ENCODE measurements around the gene ADA.

Gene ADA

DNA sequence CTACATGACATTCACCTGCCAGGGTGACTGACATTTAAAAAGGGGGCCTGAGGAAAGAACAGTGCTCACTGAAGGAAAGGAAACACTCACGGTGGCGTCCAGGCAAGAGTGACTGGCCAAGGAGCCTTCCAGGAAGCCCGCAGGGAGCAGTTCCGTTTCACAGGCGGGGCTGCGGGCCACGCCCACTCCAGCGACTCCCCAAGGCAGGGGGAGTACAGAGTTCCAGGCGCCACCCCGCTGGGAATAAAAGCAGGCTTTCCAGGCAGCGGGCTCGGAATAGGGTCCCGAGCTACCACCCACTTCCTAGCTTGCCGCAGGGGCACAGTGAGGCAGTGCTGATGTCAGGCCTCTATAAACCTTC lies 34.9 kb downstream of the ADA start:
- DNase-seq (ENCODE audit: low read depth): no peak
- TF ChIP-seq, protein P1, sequence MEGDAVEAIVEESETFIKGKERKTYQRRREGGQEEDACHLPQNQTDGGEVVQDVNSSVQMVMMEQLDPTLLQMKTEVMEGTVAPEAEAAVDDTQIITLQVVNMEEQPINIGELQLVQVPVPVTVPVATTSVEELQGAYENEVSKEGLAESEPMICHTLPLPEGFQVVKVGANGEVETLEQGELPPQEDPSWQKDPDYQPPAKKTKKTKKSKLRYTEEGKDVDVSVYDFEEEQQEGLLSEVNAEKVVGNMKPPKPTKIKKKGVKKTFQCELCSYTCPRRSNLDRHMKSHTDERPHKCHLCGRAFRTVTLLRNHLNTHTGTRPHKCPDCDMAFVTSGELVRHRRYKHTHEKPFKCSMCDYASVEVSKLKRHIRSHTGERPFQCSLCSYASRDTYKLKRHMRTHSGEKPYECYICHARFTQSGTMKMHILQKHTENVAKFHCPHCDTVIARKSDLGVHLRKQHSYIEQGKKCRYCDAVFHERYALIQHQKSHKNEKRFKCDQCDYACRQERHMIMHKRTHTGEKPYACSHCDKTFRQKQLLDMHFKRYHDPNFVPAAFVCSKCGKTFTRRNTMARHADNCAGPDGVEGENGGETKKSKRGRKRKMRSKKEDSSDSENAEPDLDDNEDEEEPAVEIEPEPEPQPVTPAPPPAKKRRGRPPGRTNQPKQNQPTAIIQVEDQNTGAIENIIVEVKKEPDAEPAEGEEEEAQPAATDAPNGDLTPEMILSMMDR (IDR thresholded peaks at IDR 0.05; ENCODE audit: insufficient read depth, low read depth, low read length, missing control alignments): no peak
- H3K4me3 ChIP-seq (ENCODE audit: low read length): no peak overlapping the region

DNA sequence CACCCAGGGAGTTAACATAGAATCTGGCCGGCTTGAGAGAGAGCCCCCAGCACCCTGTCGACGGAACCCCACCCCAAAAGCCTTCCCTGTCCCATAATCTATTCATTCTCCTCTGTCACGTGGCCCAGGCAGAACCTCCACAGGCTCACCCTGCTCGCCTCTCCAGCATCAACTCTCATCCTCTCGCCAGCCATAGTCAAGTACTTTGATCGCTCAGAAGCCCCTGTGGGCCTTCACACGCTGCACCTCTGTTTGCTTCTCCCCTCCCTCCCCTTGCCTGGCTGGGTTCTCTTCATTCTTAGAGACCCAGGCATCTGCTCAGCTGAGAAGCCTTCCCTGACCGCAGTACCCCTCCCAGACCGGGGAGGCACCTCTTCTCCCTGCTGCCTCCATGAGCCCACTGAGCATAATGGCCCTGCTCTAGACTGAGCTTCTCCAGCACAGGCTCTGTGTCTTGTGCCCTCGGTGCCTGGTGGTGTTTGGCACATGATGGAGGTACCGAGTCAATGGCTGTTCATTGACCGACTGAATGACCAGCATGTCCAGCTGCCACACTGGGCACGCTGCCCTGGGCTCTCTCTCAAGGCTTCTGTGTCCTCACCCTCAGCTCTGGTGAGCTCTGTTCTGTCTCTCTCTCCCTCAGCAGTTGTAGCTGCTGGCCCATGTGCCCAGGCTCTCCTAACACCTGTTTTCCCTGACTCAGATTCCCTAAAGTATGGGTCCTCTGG lies 35.5 kb downstream of the ADA start:
- TF ChIP-seq, protein P1 (IDR thresholded peaks at IDR 0.05; ENCODE audit: insufficient read depth, low read depth, low read length, missing control alignments): no peak
- DNase-seq (ENCODE audit: low read depth): no peak

DNA sequence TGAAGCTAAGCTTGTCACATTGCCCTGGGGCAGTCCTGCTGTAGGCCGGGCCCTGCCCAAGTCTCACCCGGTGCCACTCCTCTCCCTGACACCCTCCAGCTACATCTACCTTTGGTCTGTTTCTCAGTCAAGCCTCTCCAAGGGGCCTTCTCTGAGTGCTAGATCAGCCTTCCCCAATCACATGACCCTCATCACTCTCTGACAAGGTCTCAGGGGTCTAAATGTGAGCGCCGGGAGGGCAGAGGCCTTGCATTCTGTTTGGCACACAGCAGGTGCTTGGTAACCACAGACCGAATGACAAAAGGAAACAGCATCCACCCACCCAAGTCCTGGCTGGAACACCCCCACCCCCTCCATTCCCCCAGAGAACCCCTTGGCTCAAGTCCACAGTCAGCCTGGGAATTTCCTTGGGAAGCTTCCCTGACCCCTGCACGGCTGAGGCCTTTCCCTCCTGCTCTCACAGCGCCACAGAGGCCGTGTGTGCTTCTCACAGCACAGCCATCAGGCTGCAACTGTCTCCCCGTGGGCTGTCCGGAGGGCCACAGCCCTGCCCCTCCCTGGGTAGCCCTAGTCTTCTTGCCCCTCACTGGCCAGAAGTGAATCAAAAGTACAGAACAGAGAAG lies 36.2 kb downstream of the ADA start:
- TF ChIP-seq, protein P1 (IDR thresholded peaks at IDR 0.05; ENCODE audit: insufficient read depth, low read depth, low read length, missing control alignments): no peak
- H3K4me3 ChIP-seq (ENCODE audit: low read length): no peak overlapping the region
- no peak for DNase-seq (ENCODE audit: low read depth)

More for the DNA sequence above, 35.5 kb downstream of the ADA start:
- no peak overlapping the region for H3K4me3 ChIP-seq (ENCODE audit: low read length)

DNA sequence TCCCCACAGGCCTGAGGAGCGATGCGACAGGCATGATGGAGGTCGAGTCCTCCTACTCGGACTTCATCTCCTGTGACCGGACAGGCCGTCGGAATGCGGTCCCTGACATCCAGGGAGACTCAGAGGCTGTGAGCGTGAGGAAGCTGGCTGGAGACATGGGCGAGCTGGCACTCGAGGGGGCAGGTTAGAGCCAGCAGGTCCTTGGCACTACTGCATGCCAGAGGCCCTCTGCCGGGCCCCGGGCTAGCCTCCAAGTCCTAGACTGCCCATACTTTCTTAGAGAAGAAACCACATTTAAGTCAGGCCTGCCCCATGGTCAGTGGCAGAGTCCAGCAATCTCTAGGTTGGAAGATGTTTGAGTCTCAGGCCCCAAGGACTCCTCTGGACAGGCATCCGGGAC lies 37.0 kb downstream of the ADA start:
- H3K4me3 ChIP-seq (ENCODE audit: low read length): no peak overlapping the region
- no peak for DNase-seq (ENCODE audit: low read depth)
- TF ChIP-seq, protein P1 (IDR thresholded peaks at IDR 0.05; ENCODE audit: insufficient read depth, low read depth, low read length, missing control alignments): no peak

DNA sequence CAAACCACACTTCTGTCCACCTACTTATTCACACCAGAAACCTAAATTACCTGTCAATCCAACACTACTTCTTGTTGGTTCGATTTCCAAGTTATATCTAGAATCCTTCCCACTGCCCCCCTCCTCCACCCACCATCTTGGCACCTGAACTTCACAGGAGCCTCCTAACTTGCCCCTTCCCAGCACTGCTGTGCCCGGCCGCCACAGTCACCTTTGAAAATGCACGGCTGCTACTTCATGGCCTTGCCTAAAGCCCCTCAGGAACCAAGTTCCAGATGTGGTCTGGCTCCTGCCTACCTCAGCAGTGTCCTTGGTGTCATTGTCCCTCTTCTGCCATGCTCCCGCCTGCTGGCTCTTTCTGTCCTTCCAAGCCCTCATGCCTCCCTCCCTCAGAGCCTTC lies 37.9 kb downstream of the ADA start:
- TF ChIP-seq, protein P1 (IDR thresholded peaks at IDR 0.05; ENCODE audit: insufficient read depth, low read depth, low read length, missing control alignments): no peak

DNA sequence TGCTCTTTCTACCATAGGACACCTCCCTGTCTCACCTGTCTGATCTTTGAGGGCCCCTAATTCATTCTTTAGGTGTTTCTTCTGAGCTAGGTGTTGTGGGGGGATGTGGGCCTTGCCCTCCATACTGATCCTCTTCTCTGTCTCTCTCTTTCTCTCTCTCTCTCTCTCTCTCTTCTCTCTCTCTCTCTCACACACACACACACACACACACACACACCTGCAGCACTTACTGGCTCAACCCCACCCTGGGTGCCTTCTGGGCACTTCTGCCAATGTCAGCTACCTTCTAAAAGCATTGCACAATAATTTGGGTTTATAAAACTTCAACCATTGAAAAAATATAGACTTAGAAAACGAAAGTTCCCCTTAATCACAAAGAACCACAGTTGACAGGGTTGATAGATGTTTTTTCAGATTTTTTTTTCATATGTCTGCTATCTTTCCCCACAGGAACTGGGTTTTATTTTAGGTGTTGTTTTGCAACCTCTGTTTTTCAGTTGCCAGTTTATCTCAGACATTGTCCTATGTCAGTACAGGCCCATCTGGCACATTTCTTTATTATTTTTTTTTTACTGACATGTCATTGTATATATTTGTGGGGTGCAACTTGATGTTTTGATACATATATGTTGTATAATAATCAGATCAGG lies 41.1 kb downstream of the ADA start:
- DNase-seq (ENCODE audit: low read depth): peak; percentile 9
- H3K4me3 ChIP-seq (ENCODE audit: low read length): no peak overlapping the region
- TF ChIP-seq, protein P1 (IDR thresholded peaks at IDR 0.05; ENCODE audit: insufficient read depth, low read depth, low read length, missing control alignments): no peak

More for the DNA sequence above, 37.9 kb downstream of the ADA start:
- H3K4me3 ChIP-seq (ENCODE audit: low read length): no peak overlapping the region
- no peak for DNase-seq (ENCODE audit: low read depth)

Data from epithelial cell of esophagus (primary cell).